Measurements from ENCODE around the gene MBP.
"Not testable (repeated sequence)": the region's sequence is repeated elsewhere in the genome, so short reads cannot be mapped to it uniquely, and the experiment has no call there.

Gene MBP

DNA sequence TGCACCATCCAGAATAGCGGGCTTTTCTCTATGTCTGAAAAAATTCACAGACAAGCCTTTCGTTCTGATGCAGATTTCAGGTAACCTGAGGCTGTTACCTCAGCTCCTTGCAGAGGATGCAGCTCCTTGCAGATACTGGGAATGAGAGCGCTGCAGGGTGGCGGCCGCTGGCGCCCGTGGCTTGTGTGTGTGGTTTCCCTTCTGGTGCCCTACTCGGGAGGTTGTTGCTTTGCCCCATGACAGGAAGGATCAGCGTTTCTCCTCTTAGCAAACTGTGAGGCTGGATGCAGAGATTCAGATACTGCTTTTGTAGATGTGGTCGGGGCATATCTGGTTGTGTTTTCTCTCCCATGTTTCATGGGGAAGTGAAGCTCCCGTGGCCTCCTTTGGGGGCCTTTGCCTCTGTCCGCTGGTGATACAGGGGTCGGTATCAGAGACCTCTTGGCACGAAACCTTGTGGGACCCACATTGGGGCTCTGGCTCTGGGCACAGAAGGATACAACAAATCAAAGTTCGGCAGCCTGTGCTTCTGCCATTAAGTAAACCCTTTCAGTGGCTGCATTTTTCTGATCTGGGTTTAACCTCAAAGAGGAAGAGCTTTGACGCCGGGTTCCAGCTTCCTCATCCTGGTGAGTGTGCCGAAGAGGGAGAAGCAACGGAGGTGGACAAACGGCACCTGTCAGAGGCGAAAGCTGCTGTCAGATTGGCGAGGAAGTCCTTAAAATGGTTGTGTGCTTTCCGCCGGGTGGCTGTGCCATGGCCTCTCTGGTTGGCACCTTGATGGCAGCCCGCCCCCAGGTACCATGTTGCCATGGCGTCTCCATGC, 127.8 kb downstream of the MBP start:
- DNase-seq (ENCODE audit: low spot score) = no peak

DNA sequence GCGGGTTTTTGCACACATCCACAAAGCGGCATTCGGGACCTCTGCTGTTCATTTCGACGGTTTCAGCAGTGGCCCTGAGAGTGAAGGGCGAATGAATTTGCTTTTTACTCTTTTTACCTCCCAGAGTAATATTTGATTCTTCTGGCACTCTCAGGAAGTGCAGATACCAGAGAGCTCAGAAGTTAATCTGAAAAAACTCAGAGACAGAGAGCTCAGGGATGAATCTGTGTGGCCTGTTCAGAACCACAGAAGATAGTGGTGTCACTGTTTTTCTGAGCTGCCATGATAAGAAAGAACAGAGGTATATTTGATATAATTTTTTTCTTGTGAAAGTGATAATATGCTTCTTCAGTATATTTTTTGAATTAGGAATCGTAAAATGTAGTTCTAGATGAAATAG, 129.3 kb downstream of the MBP start:
- DNase-seq (ENCODE audit: low spot score) = no peak

DNA sequence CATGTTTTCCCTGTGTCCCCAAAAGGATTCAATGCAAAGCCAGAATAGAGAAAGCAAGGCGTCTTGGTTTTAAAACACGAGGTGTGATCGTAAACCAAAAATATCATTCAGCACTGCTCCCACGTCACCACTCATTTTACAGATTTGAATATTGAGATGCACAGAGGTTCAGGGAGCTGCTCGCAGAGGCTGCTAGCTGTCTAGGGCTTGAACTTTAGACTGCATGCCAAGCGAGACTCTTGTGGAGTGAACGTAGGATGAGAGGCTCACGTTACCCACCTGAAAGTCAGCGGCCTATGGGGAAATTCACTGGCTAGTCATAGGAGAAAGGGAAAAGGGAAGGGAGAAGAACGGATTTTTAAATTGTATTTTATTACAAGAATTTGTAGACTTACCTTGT, 130.1 kb downstream of the MBP start:
- no peak for DNase-seq (ENCODE audit: low spot score)

GRCh38 chr18:77001979-77002378, 130.6 kb downstream of the MBP start:
- DNase-seq (ENCODE audit: low spot score) = no peak

DNA sequence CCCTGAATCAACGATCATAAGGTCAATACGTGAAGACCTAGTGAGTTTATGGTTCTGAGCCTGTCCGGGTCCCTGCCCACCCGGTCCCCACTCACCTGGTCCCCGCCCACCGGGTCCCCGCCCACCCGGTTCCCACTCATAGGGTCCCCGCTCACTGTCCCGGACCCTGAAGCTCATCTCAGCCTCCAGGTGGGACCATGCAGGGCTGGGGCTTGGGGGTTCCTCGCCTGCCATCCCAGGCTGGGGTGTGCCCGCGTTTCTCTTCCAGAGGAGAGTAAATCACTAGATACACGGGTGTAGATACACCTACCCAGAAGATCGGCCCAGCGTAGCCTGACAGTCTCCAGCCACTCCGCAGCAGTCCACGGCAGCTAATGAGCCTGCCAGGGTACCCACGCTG, 131.5 kb downstream of the MBP start:
- no peak for DNase-seq (ENCODE audit: low spot score)

GRCh38 chr18:77000527-77000926, 132.1 kb downstream of the MBP start:
- peak; percentile 52 for DNase-seq (ENCODE audit: low spot score)

- DNase-seq (ENCODE audit: low spot score) = no peak
Observed at GRCh38 chr18:76999077-76999476, 133.5 kb downstream of the MBP start.

- DNase-seq (ENCODE audit: low spot score) = no peak
Observed at GRCh38 chr18:76997951-76998808, 134.4 kb downstream of the MBP start.

DNA sequence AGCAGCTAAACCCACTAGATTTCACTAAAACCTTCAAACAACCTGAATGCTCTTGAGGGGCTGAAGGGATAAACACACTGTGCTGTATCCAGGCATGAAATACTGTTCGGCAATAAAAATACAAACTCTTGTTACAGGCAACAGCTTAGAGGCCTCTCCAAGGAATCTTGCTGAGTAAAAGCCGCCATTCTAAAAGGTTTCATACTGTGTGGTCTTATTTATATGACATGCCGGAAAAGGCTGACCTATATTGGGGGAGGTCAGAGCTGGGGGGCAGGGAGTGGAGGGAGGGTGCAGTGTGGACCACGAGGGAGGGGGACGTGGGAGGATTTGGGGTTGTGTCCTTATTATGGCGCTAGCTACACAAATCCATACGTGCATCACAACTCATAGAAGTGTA, 136.2 kb downstream of the MBP start:
- no peak for DNase-seq (ENCODE audit: low spot score)

- DNase-seq (ENCODE audit: low spot score) = no peak
Observed at GRCh38 chr18:76995896-76996295, 136.7 kb downstream of the MBP start.

- no peak for DNase-seq (ENCODE audit: low spot score)
Observed at GRCh38 chr18:76994086-76994654, 138.4 kb downstream of the MBP start.

DNA sequence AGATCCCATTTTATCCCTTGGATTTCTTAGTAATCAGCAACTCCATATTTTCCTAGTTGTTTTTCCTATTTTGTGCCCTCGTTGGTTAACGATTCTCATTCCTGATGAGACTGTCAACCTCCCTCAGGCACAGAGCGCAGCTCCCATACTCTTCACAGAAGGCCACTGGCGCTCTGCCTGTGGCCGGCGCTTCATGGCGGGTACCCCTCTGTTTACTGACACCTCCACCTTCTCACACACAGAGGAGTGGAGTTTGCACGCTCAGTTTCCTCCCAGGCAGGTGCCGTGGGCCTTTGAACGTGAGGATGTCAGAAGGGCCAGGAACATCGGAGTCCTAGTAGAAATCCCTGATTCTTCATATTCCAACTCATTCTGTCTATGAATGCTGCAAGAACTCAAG, 139.0 kb downstream of the MBP start:
- DNase-seq (ENCODE audit: low spot score) = no peak

DNA sequence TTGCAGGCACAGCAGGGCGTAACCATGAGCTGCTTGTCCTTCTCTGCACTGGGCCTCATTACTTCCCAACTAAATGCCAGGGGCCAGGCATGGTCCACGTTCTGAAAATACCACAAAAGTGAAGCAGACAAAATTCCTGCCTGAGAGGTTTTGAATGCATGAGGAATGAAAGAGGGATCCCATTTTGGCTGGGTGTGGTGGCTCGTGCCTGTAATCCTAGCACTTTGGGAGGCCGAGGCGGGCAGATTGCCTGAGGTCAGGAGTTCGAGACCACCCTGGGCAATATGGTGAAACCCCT, 139.5 kb downstream of the MBP start:
- DNase-seq (ENCODE audit: low spot score) = no peak

- DNase-seq (ENCODE audit: low spot score) = no peak
Observed at GRCh38 chr18:76992226-76993084, 140.1 kb downstream of the MBP start.

- no peak for DNase-seq (ENCODE audit: low spot score)
Observed at GRCh38 chr18:76991021-76991688, 141.4 kb downstream of the MBP start.

- DNase-seq (ENCODE audit: low spot score) = not testable (repeated sequence)
Observed at GRCh38 chr18:76990343-76991020, 142.1 kb downstream of the MBP start.

DNA sequence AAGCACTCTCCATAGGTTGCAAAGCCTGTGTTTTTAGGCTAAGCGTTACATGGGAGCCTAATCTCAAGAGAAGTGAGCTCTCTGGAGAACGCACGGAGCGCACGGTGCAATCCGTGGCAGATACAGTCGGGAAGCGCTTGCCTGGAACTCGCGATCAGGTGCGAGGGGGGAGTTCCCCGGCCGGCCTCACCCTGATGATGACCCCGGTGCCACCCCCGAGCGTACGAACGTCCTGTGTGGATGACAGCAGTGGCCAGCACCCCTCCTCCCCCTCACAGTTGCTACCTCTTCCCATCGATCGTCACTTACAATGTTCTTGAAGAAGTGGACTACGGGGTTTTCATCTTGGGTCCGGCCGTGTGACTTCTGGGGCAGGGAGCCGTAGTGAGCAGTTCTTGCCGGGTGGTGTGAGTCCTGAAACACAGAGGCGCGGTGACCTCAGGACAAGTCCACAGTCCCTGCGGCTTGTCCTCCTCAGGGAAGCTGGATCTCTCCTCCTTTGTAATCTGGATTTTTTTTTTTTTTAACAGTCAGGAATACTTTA, 142.9 kb downstream of the MBP start:
- DNase-seq (ENCODE audit: low spot score) = no peak

DNA sequence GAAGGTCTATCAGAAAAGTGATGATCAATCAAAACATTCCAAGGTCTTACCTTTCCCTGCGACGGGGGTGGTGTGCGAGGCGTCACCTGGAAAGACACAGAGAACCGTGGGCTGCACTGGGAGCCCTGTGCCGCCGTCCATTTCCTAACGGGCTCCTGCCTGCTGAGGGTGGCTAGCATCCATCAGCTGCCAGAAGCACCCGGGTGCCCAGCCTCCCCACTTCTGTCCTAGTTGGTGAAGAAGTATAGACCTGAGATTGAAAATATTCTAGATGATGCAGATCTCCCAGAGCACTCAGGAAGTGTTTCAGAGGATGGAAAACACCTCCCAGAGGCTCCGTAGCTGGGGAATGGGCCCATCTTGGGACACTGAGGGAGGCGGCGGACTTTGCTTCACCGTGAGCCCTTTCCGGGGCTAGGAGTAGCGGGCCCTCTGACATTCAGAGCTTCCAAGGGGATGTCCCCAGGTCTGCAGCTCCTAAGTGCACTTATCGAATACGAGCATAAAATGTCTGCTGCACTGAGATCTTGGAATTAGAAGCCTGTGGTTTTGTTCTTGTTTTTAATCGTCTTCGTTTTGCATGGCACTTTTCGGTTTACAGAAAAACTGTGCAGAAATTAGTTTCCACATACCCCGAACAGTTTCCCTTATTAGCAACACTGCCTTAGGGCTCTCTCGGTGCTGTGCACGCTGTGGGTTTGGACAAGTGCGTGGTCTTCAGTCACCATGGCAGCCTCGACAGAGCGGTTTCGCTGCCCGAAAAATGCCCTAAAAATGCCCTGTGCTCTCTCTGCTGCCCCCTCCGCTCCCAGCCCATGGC, 143.5 kb downstream of the MBP start:
- DNase-seq (ENCODE audit: low spot score) = no peak

- DNase-seq (ENCODE audit: low spot score) = no peak
Observed at GRCh38 chr18:76988031-76988826, 144.4 kb downstream of the MBP start.
